Mucosa of gallbladder (tissue), 1 donor: ENCODE results near the gene GDF11. TPM values are rescaled to one million over a fixed set of nuclear protein-coding genes. Genes with fewer than 3 reads are reported as not detected.
A peak's percentile ranks its signal among the peaks of the same experiment; 100 is the strongest.

Experiments used
- DNase-seq: peaks from one replicate; pipeline ENCODE4 v3.0.0-alpha.2; 2020; ENCODE audit warnings: low spot score
- total RNA-seq: library from RNA; stranded (reverse); gene quantifications from one replicate; pipeline ENCODE4 v1.2.1, GENCODE V29; 2021
- donor health status: DM: no; HTN: no; CAD: no.

GDF11 gene
- total RNA-seq, 1 donor from 2014 or later: 11.5 TPM

DNA sequence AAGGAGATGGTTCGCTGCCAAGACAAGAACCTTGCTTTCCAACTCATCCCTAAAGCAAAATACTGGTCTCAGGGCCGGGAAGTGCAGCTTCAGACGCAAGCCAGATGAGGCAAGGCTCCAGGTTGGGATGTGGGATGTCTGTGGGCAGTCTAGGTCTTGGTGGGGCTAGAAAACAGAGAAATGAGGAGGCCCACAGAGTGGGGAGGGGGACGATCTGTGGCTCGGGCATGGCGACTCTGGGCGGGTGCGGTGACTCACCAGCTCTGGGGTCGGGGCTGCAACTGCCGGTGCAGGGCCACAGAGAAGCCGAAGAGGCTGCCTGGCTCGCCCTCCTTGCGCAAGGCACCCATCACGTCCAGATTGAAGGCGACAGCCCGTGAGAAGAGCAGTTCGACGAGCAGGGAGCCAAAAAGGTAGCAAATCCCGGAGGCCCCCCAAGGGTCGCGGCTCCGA lies 35.7 kb upstream of the GDF11 start:
- no peak for DNase-seq

DNA sequence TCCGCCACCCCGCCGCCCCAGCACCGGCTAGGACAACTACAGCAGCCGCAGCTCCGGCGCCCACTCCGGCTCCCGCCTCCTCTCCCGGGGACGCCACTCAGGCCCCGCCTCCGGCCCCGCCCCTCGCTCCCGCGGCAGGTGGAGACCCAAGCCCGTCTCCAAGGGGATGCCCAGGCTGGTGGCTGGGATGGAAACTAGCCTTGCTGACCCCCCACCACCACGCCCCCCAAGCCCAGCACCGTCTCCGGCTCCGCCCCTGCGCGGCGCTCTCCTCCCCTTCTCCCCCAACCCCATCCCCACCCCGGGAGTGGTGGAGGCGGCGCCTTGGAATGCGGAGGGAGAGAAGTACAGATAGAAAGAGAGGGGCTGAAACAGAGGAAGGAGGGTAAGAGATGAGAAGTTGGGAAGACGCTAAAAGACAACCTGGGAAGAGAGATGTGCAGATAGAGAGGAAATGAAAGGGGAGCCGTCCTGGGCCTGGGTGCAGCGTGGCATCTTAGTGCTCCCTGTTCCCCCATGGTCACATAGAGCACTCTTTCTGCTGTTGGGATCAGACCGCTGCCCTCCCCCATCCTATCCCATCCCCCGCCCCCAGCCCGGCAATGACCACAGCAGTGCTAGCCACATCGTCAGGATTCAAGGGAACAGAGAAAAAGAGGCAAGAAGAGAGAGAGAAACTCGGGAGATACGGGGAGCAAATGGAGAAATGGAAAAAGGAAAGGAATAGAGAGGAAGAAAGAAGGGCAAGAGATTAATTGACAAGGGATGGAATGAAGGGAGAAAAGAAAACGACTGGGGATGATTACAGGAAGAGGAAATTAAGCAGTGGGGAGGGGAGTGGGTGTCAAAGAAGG lies 34.9 kb upstream of the GDF11 start, which contains the start of gene ITGA7:
Gene ITGA7, minus strand, starts transcription at position 64 of the 854 bp plus-strand sequence. CDS start 222 bp downstream, outside the sequence.
- DNase-seq: peak; percentile 50

DNA sequence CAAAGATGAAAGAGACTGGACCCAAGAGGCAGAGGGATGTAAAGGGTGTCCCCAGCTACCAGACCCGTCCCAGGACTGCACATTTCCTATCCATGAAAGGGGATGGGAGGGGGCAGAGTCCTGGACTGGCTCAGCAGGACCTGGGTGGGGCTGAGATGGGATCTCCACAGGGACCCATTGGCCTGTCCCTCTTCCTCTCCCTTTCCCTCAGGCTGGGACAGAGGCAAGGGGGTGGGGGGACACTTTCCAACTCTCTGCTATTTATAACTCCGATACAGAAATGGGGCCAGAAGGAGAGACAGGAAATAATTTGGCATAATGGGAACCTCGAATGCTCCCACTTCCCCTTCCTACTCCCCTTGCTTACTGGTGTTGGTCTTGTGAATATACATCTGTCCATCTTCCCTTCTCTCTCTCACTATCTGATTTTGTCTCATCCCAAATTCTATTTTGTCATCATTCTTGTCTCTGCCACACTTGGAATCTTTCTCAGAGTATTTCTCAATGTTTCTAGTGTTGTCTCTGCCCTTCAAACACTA lies 34.2 kb upstream of the GDF11 start:
- no peak for DNase-seq

DNA sequence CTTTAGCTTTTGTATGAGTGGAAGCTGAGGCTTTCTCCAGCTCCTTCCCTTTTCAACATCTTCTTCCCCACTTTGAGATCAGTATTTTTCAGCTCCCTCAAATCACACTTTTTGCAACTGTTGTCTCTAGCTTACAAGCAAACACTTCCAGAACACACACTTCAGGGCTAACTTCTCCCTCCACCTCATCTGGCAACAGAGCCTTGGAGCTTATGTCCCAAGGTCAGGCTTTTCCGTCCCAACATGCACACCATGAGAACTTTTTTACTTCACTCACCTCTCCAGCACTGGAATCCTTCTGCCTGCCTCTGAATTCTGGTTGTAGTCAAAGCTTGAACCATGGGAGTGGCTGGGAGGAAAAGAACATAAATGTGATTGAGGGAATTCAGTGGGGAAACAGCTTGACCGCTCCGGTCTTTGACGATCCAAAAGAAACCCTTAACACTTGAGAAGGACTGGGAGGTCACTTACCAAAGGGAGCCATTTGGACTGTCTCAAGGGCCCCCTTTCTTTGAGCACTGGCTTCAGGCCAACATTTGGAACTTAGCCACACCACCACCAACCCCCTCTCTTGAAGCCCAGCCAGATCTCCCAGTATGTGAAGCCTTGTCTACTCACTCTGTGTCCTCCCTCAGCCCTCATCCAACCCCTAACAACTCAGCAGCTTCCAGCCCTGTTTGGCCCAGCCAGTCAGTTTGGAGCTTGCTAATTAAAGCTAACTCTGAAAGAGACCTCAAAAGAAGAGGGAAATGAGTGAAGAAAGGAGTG lies 31.0 kb upstream of the GDF11 start:
- no peak for DNase-seq

DNA sequence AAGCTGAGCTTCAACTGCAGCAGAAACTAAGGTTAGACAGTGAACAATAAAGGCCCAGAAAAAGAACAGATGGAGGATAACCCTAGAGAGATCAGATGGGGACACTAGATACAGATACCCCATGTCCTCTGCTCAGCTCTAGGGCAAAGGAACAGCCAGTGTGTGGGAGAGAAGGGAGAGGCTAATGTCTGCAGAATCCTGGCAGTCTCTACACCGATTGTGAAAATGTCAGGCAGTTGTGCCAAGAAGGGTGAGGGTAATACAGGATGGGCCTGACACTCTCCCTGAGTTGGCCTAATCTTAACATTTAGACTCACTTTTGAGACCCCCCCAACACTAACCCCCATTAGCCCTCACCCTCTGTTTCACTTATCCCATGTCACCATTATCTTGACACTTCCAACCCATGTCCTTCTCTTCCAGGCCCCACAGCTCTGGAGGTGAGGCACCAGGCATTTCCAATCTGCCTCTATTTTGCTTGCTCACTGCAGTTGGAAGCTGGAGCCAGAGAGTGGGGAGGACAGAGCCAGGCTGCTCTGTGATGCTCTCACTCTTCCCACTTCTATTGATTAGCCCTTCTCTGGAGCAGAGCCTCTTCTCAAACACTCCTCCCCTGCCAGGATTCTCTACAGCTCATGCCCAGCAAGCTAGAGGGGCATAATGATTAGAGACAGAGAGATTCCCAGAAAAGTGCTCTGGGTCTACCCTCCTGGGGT lies 30.1 kb upstream of the GDF11 start:
- no peak for DNase-seq

DNA sequence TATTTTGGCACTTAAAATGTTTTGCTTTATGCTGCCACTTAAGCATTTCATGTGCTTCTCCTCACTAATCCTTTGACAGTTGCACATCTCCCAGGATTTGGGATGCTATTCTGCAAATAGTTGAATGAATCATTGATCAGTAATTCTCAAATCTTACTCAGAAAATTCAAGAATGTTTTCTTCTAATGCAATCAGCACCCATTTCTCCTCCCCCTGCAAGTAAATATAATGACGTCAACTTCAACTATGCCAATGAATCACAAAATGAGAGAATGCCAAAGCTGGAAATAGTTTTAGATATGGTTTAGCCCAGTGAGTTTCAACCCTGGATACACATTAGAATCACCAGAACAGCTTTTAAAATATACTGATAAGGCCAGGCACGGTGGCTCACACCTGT lies 29.2 kb upstream of the GDF11 start:
- no peak for DNase-seq

DNA sequence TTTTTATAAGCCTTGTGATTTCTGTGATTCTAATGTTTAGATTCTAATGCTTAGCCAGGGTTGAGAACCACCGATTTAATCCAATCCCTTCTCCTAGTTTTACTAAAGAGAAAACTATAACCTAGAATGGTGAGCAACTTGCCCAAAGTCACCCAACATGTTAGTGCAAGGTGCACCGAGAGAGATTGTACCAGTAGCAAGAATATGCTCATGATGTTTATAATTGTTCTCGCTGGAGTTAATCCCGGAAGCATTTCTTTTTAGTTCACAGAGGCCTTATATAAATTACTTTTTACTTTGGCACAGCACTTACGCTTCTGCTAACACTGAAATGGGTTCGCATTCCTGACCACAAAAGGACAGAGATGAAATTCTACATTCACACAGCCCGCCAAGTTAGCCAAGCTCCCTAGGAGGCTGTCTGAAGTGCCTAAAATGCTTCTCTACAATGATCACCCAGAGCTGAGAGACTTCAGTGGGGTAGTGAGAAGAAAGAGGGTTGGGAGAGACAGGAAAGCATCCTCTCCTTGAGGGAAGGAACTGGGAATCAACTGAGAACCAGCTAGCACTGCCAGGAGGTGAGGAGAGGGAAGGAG lies 27.7 kb upstream of the GDF11 start:
- no peak for DNase-seq

DNA sequence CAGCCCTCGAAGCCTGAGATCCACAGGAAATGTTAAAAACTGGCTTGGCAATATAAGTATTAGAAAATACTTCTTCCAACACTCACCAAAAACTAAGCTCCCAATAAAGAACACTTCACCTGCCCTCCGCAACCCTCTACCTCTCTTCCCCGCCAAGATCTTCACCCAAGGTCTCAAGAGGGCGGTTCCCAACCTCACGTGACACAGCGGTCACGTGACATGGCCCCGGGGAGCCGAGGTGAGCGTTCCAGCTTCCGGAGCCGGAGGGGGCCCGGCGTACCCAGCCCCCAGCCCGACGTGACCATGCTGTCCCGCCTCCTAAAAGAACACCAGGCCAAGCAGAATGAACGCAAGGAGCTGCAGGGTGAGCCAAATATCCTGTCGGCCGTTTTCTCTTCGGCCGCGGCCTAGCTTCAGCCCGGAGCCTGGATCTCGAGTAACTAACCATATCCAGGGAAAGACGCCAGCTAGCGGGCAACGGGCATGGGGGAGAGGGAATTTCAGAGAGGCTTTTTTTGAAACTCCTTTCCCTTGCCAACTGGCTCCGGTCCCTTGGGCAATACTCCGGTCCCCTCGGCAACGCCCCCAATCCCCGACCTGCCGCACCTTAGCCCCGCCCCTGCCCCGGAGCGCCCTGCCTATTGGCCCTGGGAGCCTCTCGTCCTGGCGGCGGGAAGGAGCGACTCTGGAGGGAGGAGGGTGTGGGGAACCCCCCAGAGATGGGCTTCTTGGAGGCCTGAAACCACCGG lies 26.9 kb upstream of the GDF11 start, which contains the start of gene BLOC1S1:
Gene BLOC1S1, plus strand, starts transcription at position 214 of the 749 bp plus-strand sequence. Its CDS starts 6 bp downstream, at position 220.
- peak; percentile 94 for DNase-seq

DNA sequence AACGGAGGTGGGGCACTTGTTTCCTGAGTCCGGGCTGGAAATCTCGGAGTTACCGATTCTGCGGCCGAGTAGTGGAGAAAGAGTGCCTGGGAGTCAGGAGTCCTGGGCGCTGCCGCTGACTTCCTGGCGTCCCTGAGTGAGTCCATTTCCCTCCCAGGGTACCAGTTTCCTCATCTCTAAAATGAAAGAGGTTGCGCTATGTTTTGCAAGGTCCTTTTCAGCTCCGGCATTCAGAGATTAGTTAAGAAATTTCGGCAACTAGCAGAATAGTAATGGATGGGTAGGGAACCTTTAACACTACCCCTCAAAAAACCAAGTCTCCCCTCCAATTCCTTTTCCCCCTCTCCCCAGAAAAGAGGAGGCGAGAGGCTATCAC lies 26.4 kb upstream of the GDF11 start:
- DNase-seq: no peak

DNA sequence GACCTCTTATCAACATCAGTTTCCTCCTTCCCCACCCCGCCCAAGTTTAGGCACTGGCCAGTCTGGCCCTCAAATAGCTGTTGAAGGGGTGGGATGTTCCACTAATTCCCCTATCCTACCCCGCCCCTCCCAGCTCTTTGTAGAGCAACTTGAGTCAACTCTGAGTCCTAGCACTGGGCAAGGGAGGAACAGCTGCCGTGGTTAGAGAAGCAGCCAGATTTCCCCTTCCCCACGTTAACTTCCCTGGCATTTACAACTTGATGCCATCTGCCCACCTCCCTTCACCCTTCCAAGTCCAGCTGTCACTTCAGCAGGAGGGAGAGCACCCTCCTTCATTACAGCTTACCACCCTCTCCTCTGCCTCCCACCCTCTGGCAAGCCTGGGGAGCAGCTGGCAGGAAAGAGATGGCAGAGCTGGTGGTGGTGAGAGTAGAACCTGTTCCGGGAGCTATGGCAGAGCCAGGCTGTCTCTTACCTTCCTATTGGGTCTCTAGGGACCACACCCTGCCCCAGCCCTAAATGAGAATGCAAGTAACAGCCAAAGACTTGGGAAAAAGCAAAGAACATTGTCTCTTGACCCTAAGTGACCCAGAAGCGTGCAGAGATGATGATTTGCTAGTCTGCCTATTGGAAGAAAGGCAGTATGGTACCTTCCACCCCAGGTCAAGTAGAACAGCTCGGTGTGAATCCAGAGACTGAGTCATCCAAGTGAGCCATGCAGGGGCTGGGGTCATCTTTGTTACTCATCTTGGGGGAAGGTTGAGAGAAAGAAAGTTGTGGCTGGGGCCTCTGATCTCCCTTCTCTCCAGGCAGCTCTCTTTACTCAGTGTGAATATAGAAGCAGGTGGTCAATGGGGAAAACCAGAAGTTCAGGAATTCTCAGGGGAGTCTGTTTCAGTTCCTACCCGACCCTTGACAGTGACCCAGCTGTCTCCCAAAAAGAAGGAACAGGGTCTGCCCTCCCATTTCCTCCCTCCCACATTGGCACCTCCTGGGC lies 25.6 kb upstream of the GDF11 start:
- no peak for DNase-seq

DNA sequence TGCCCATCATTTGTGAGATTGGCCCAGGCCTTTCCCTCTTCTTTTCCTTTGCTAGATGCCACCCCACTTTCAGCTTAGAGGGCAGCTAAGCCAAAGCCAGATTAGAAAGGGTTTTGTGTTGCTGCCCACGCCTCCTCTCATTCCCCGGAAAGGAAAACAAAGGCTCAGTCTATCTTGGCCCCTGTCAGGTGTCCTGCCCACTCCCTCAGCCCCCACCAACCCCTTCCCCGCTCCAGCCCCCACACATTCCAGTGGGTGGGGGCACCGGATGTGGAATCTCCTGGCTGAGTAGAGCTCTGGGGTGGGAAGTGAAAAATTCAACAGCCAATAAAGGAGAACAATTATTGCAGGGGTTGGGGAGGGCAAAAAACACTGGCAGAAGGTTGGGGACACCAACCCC lies 24.9 kb upstream of the GDF11 start:
- DNase-seq: no peak

DNA sequence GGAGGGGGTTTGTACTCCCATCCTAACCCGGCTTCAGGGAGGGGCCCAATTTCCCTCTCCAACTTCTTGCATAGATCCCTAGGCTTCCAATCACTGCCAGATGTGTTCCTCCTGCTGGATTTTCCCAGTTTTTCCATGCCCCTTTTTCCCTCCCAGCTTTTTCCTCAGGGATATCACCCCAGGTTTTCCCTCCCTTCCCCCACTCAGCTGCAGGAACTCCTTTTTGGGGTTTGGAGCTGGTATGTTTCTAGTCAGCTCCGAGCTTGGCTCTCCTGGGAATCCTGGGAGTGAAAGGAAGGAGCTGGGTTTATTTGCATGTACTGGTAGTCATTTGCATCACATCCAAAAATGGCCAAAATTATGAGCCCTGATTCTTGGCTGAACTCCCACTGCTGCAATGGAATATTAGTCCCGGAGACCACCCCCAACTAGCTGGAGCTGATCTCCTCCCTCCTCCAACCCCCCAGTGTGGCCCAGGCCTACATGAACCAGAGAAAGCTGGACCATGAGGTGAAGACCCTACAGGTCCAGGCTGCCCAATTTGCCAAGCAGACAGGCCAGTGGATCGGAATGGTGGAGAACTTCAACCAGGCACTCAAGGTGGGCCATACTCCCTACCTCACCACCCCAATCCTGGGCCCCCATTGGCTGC lies 24.2 kb upstream of the GDF11 start:
- no peak for DNase-seq

DNA sequence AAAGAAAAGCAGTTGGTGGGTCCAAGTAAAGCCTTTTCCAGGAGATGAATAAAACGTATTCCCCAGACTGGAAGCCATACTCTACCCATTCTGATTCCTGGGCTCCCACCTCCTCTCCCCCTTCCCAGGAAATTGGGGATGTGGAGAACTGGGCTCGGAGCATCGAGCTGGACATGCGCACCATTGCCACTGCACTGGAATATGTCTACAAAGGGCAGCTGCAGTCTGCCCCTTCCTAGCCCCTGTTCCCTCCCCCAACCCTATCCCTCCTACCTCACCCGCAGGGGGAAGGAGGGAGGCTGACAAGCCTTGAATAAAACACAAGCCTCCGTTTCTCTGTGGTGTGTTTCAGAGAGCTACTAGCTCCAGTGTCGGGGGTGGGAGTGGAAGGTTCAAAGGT lies 23.6 kb upstream of the GDF11 start:
- DNase-seq: no peak

DNA sequence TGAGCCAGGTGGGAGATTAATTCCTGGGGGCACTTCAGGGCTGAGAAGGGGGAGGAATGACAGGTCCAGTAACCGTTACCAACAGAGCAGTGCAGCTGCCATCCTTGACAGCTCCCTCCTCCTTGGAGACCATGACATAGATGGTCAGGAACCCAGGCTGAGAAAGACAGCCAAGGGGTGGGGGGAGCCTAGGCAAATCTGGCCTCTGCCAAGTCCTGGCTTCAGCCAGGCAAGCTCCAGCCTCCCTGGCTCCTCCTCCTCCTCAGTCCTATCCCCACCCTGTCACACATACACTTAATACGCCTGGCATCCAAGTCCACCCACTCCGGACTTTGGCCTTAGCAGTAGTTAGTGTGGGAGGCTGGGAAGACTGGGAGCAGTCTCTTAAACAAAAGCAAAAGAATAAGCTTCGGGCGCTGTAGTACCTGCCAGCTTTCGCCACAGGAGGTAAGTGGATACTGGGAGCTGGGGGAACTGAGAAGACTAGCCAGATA lies 22.8 kb upstream of the GDF11 start, which contains the start of gene RDH5:
Gene RDH5, plus strand, starts transcription at position 323 of the 494 bp plus-strand sequence. CDS start 792 bp downstream, outside the sequence.
- peak; percentile 92 for DNase-seq

DNA sequence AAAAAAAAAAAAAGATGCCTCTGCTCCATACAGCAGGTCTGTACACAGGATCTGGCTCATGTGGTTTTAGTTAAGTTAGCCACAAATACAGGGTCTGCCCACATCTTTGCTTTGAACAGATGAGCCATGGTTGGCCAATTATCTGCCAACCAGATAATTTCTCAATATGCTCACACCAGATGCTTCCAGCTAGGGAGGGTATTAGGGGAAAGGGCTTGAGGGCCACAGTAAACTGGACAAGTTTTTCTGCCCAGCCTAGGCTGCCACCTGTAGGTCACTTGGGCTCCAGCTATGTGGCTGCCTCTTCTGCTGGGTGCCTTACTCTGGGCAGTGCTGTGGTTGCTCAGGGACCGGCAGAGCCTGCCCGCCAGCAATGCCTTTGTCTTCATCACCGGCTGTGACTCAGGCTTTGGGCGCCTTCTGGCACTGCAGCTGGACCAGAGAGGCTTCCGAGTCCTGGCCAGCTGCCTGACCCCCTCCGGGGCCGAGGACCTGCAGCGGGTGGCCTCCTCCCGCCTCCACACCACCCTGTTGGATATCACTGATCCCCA lies 22.0 kb upstream of the GDF11 start:
- peak; percentile 80 for DNase-seq

DNA sequence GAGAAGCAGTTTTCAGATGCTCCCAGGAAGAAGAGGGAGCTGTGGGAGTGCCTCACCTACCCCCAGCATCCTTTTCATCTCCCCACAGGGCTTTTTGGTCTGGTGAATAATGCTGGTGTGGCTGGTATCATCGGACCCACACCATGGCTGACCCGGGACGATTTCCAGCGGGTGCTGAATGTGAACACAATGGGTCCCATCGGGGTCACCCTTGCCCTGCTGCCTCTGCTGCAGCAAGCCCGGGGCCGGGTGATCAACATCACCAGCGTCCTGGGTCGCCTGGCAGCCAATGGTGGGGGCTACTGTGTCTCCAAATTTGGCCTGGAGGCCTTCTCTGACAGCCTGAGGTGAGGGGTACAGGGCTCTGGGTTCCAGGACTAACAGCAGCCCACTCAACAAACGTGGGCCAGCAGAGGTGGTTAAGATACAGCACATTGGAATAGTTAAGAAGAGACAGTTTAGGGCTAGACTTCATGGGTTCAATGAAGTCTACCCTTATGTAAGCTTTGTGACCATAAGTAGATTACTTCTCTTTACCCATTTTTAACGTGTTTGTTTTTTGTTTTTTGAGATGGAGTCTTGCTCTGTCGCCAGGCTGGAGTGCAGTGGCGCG lies 21.2 kb upstream of the GDF11 start:
- DNase-seq: no peak

DNA sequence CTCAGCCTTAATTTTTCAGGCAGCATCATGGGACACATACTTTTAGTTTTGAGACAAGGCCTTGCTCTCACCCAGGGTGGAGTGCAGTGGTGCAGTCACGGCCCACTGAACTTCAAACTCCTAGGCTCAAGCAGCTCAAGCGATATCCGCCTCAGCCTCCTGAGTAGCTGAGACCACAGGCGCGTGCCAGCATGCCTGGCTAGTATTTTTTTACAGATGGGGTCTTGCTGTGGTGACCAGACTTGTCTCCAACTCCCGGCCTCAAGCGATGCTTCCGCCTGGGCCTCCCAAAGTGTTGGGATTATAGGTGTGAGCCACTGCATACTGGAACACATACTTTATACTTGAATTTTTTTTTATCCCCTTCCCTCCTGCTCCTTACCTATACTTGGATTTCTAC lies 20.0 kb upstream of the GDF11 start:
- no peak for DNase-seq
